Smooth muscle cell (in vitro differentiated cells): ENCODE measurements around the gene ZNF740. TPM values are rescaled to one million over a fixed set of nuclear protein-coding genes. Genes with fewer than 3 reads are reported as not detected.

Experiments used
- DNase-seq: peaks from one replicate; lab custom pipeline; 2025; ENCODE audit not compliant: unreplicated experiment; lab: John Stamatoyannopoulos, UW
- H2AFZ ChIP-seq: fragments of 200-600 bp; sonication (generic); 2 replicates; pipeline ENCODE4 v1.6.0; 2016; ENCODE audit warnings: antibody characterized with exemption, low read depth, mild to moderate bottlenecking
- H3F3A ChIP-seq: fragments of 200-600 bp; sonication (generic); 2 replicates; pipeline ENCODE4 v1.6.0; 2017; ENCODE audit warnings: antibody characterized with exemption, low read depth
- H3K27ac ChIP-seq: fragments of 200-600 bp; sonication (generic); 2 replicates; pipeline ENCODE4 v1.5.1; 2016; ENCODE audit warnings: low read depth, mild to moderate bottlenecking
- H3K27me3 ChIP-seq: fragments of 200-600 bp; sonication (generic); 2 replicates; pipeline ENCODE4 v1.6.1; 2016; ENCODE audit warnings: low read depth, mild to moderate bottlenecking
- H3K36me3 ChIP-seq: fragments of 200-600 bp; sonication (generic); 2 replicates; pipeline ENCODE4 v1.5.1; 2016; ENCODE audit warnings: low read depth
- H3K4me1 ChIP-seq: fragments of 200-600 bp; sonication (generic); 2 replicates; pipeline ENCODE4 v1.5.1; 2016; ENCODE audit warnings: low read depth
- H3K4me2 ChIP-seq: fragments of 200-600 bp; sonication (generic); 2 replicates; pipeline ENCODE4 v1.6.0; 2016; ENCODE audit warnings: mild to moderate bottlenecking
- H3K4me3 ChIP-seq: fragments of 200-600 bp; sonication (generic); 2 replicates; pipeline ENCODE4 v1.5.1; 2016; ENCODE audit warnings: mild to moderate bottlenecking
- H3K79me2 ChIP-seq: fragments of 200-600 bp; sonication (generic); 2 replicates; pipeline ENCODE4 v1.6.0; 2016; ENCODE audit warnings: low read depth, mild to moderate bottlenecking
- H3K9ac ChIP-seq: fragments of 200-600 bp; sonication (generic); 2 replicates; pipeline ENCODE4 v1.6.0; 2016; ENCODE audit warnings: low read depth
- H3K9me3 ChIP-seq: fragments of 200-600 bp; sonication (generic); replicated peaks from 2 replicates; pipeline ENCODE4 v1.5.1; 2016; ENCODE audit warnings: low read depth
- H4K20me1 ChIP-seq: fragments of 200-600 bp; sonication (generic); 2 replicates; pipeline ENCODE4 v1.6.0; 2016; ENCODE audit warnings: low read depth
- WGBS: methylation state at CpG from one replicate; pipeline ENCODE4 v1.1.7; 2016; ENCODE audit warnings: low lambda C conversion rate; 5-methylcytosine and 5-hydroxymethylcytosine counted together
- polyA plus RNA-seq: library from polyadenylated mRNA; unstranded; fragments of >200 nt; fragmentation: Nextera tagmentation; extraction: Ambion mirVana; gene quantifications from 2 replicates; pipeline ENCODE4 v1.2.1, GENCODE V29; 2016
- small RNA-seq: library from RNA; depleted of rRNA; stranded (forward); fragments of <200 nt; gene quantifications from one replicate; pipeline ENCODE3, GENCODE V24; 2014
- total RNA-seq: library from RNA; depleted of rRNA; stranded (reverse); fragments of >200 nt; gene quantifications from 2 replicates; pipeline ENCODE4 v1.2.3, GENCODE V29; 2014
- TF ChIP-seq, protein P1 (sequence below): fragments of 200-600 bp; sonication (generic); IDR thresholded peaks from 2 replicates; pipeline ENCODE4 v1.5.1; 2017; ENCODE audit warnings: borderline replicate concordance, mild to moderate bottlenecking, antibody characterized with exemption; ENCODE audit not compliant: insufficient read depth, poor library complexity, severe bottlenecking

The ZNF740 gene
- total and polyA plus RNA-seq, 2 experiments from 2014 or later, result 1.0 to 5.2 TPM

- Histone ChIP-seq H2AFZ (no peak overlapping the region), H3F3A (no peaks in the 10 kb centered on the region), H3K79me2 (no peaks in the 10 kb centered on the region), H3K9me3 (no peaks in the 10 kb centered on the region), H3K27me3 (no peaks in the 10 kb centered on the region), H3K4me3 (no peak overlapping the region), H4K20me1 (no peaks in the 10 kb centered on the region), H3K4me1 (peaks cover 4% of the 10 kb centered on the region), H3K9ac (no peak overlapping the region), H3K36me3 (no peaks in the 10 kb centered on the region), H3K4me2 (no peak overlapping the region), H3K27ac (no peak overlapping the region)
- TF ChIP-seq, protein P1, sequence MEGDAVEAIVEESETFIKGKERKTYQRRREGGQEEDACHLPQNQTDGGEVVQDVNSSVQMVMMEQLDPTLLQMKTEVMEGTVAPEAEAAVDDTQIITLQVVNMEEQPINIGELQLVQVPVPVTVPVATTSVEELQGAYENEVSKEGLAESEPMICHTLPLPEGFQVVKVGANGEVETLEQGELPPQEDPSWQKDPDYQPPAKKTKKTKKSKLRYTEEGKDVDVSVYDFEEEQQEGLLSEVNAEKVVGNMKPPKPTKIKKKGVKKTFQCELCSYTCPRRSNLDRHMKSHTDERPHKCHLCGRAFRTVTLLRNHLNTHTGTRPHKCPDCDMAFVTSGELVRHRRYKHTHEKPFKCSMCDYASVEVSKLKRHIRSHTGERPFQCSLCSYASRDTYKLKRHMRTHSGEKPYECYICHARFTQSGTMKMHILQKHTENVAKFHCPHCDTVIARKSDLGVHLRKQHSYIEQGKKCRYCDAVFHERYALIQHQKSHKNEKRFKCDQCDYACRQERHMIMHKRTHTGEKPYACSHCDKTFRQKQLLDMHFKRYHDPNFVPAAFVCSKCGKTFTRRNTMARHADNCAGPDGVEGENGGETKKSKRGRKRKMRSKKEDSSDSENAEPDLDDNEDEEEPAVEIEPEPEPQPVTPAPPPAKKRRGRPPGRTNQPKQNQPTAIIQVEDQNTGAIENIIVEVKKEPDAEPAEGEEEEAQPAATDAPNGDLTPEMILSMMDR, result no peak
- DNase-seq, result no peak
- 59% methylated on average over 11 of the region's 11 CpGs for WGBS
Measured at GRCh38 chr12:53241623-53242412, 61.3 kb downstream of the ZNF740 start.

GRCh38 chr12:53244337-53244736 is 63.8 kb downstream of the ZNF740 start:
- H2AFZ ChIP-seq, result no peak overlapping the region
- no peak overlapping the region for H3K4me3 ChIP-seq
- H3K4me2 ChIP-seq, result no peak overlapping the region
- no peak overlapping the region for H3K9ac ChIP-seq
- WGBS, result 19% methylated on average over 1 of the region's 1 CpG
- H3K9me3 ChIP-seq, result no peaks in the 10 kb centered on the region
- no peaks in the 10 kb centered on the region for H3K79me2 ChIP-seq
- H3K27ac ChIP-seq, result no peak overlapping the region
- no peaks in the 10 kb centered on the region for H3K36me3 ChIP-seq
- peaks cover 4% of the 10 kb centered on the region for H3K4me1 ChIP-seq
- no peaks in the 10 kb centered on the region for H3F3A ChIP-seq
- no peaks in the 10 kb centered on the region for H3K27me3 ChIP-seq
- no peaks in the 10 kb centered on the region for H4K20me1 ChIP-seq
- TF ChIP-seq, protein P1, result no peak
- DNase-seq, result no peak

Small RNAs within 50 kb of the gene (small RNA-seq; reads per million reads assigned to genes)
- gene HIGD1AP1 (1.1 reads per million, percentile 32 among the genes with 10 or more reads in this experiment), gene RNU6-333P (not detected)

Other genes with a start within 250 kb of the ZNF740 start
- 477 and 663 TPM in 2 replicates for gene KRT18, start 231.6 kb upstream of the ZNF740 start, total RNA-seq
- gene KRT18, start 231.6 kb upstream of the ZNF740 start, polyA plus RNA-seq, result 894 and 2,163 TPM in 2 replicates
- gene EIF4B, start 174.3 kb upstream of the ZNF740 start, total RNA-seq, result 241 and 299 TPM in 2 replicates
- gene EIF4B, start 174.3 kb upstream of the ZNF740 start, polyA plus RNA-seq, result 39.9 and 47.7 TPM in 2 replicates
- gene TNS2, start 130.7 kb upstream of the ZNF740 start, total RNA-seq, result 9.3 and 11.4 TPM in 2 replicates
- 17.4 TPM in 2 replicates for gene TNS2, start 130.7 kb upstream of the ZNF740 start, polyA plus RNA-seq
- gene SPRYD3, start 101.3 kb upstream of the ZNF740 start, total RNA-seq, result 20.2 and 23.0 TPM in 2 replicates
- gene SPRYD3, start 101.3 kb upstream of the ZNF740 start, polyA plus RNA-seq, result 43.5 and 57.1 TPM in 2 replicates
- gene IGFBP6, start 83.1 kb upstream of the ZNF740 start, total RNA-seq, result 22.6 and 22.7 TPM in 2 replicates
- gene IGFBP6, start 83.1 kb upstream of the ZNF740 start, polyA plus RNA-seq, result 94.4 and 102 TPM in 2 replicates
- not detected in 2 replicates for gene SOAT2, start 77.2 kb upstream of the ZNF740 start, total RNA-seq
- gene SOAT2, start 77.2 kb upstream of the ZNF740 start, polyA plus RNA-seq, result not detected in 2 replicates
- gene CSAD, start 203 bp downstream of the ZNF740 start, total RNA-seq, result 9.0 and 10.6 TPM in 2 replicates
- gene CSAD, start 203 bp downstream of the ZNF740 start, polyA plus RNA-seq, result 4.8 and 11.8 TPM in 2 replicates
- 5.8 TPM in 1 of 2 replicates, not detected in the other for gene ITGB7, start 26.5 kb downstream of the ZNF740 start, total RNA-seq
- 1.5 TPM in 1 of 2 replicates, not detected in the other for gene ITGB7, start 26.5 kb downstream of the ZNF740 start, polyA plus RNA-seq
- 19.9 and 21.8 TPM in 2 replicates for gene RARG, start 51.5 kb downstream of the ZNF740 start, total RNA-seq
- 31.3 and 32.9 TPM in 2 replicates for gene RARG, start 51.5 kb downstream of the ZNF740 start, polyA plus RNA-seq
- gene ESPL1, start 87.6 kb downstream of the ZNF740 start, total RNA-seq, result 3.1 and 4.7 TPM in 2 replicates
- 2.0 and 3.5 TPM in 2 replicates for gene ESPL1, start 87.6 kb downstream of the ZNF740 start, polyA plus RNA-seq
- 416 and 464 TPM in 2 replicates for gene PFDN5, start 114.8 kb downstream of the ZNF740 start, total RNA-seq
- 523 and 540 TPM in 2 replicates for gene PFDN5, start 114.8 kb downstream of the ZNF740 start, polyA plus RNA-seq
- 30.8 and 39.1 TPM in 2 replicates for gene MYG1, start 119.0 kb downstream of the ZNF740 start, total RNA-seq
- gene MYG1, start 119.0 kb downstream of the ZNF740 start, polyA plus RNA-seq, result 56.9 and 60.9 TPM in 2 replicates
- 56.8 and 57.3 TPM in 2 replicates for gene AAAS, start 140.9 kb downstream of the ZNF740 start, total RNA-seq
- gene AAAS, start 140.9 kb downstream of the ZNF740 start, polyA plus RNA-seq, result 58.3 and 65.7 TPM in 2 replicates
- 0.04 and 0.40 TPM in 2 replicates for gene SP7, start 155.6 kb downstream of the ZNF740 start, total RNA-seq
- 0.38 TPM in 1 of 2 replicates, not detected in the other for gene SP7, start 155.6 kb downstream of the ZNF740 start, polyA plus RNA-seq
- 48.6 and 51.5 TPM in 2 replicates for gene SP1, start 199.5 kb downstream of the ZNF740 start, total RNA-seq
- 10.1 and 10.2 TPM in 2 replicates for gene SP1, start 199.5 kb downstream of the ZNF740 start, polyA plus RNA-seq
- gene AMHR2, start 243.1 kb downstream of the ZNF740 start, total RNA-seq, result not detected in 2 replicates
- gene AMHR2, start 243.1 kb downstream of the ZNF740 start, polyA plus RNA-seq, result 0.49 TPM in 1 of 2 replicates, not detected in the other